ENCODE data around the gene GPR35. TPM values are rescaled to one million over a fixed set of nuclear protein-coding genes. Genes with fewer than 3 reads are reported as not detected.

The GPR35 gene
- total RNA-seq, 4 donors from 2014 or later: 1.8 to 4.0 (median 2.2) TPM

GRCh38 chr2:240630771-240631547 lies 5.7 kb downstream of the GPR35 start:
- TF ChIP-seq CTCF (IDR thresholded peaks at IDR 0.05) (no peak), EP300 (IDR thresholded peaks at IDR 0.05) (no peak), POLR2AphosphoS5 (IDR thresholded peaks at IDR 0.05) (no peak), POLR2A (IDR thresholded peaks at IDR 0.05; ENCODE audit: low read depth) (no peak)
- peaks cover 0 to 8% (median 6%) of the 10 kb centered on the region in 4 donors for H3K9me3 ChIP-seq
- no peak overlapping the region for H3K27ac ChIP-seq (replicated peaks in 1 of 4)
- no peak overlapping the region for H3K4me3 ChIP-seq
- WGBS: 92% methylated on average over 16 of the region's 21 CpGs
- peaks cover 0 to 9% (median 0%) of the 10 kb centered on the region in 4 donors for H3K4me1 ChIP-seq
- DNase-seq (ENCODE audit: extremely low spot score): no peak
- peaks cover 0 to 14% (median 3%) of the 10 kb centered on the region in 4 donors for H3K36me3 ChIP-seq
- H3K27me3 ChIP-seq: peaks cover 0 to 2% (median 0%) of the 10 kb centered on the region in 4 donors
- intact Hi-C loops (cut with DNase I): no loop called here

GRCh38 chr2:240631548-240632305 lies 6.4 kb downstream of the GPR35 start:
- no peak overlapping the region for H3K27ac ChIP-seq (replicated peaks in 1 of 4)
- peaks cover 0 to 8% (median 6%) of the 10 kb centered on the region in 4 donors for H3K9me3 ChIP-seq
- 87% methylated on average over 3 of the region's 11 CpGs for whole genome bisulfite sequencing
- H3K4me1 ChIP-seq: peaks cover 0 to 6% (median 0%) of the 10 kb centered on the region in 4 donors
- no peak for DNase-seq (ENCODE audit: extremely low spot score)
- intact Hi-C loops (cut with DNase I): no loop called here
- peaks cover 0 to 10% (median 0%) of the 10 kb centered on the region in 4 donors for H3K27me3 ChIP-seq
- H3K4me3 ChIP-seq: no peak overlapping the region
- TF ChIP-seq CTCF (IDR thresholded peaks at IDR 0.05) (no peak), EP300 (IDR thresholded peaks at IDR 0.05) (no peak), POLR2AphosphoS5 (IDR thresholded peaks at IDR 0.05) (no peak), POLR2A (IDR thresholded peaks at IDR 0.05; ENCODE audit: low read depth) (no peak)
- peaks cover 0 to 14% (median 3%) of the 10 kb centered on the region in 4 donors for H3K36me3 ChIP-seq

- WGBS: 100% methylated on average over 1 of the region's 1 CpG
- H3K4me1 ChIP-seq: no peaks in the 10 kb centered on the region
- peaks cover 0 to 14% (median 3%) of the 10 kb centered on the region in 4 donors for H3K36me3 ChIP-seq
- intact Hi-C loops (cut with DNase I): no loop called here
- no peak overlapping the region for H3K27ac ChIP-seq (replicated peaks in 1 of 4)
- no peak for DNase-seq (ENCODE audit: extremely low spot score)
- peaks cover 0 to 8% (median 6%) of the 10 kb centered on the region in 4 donors for H3K9me3 ChIP-seq
- H3K27me3 ChIP-seq: peaks cover 0 to 15% (median 0%) of the 10 kb centered on the region in 4 donors
- no peak overlapping the region for H3K4me3 ChIP-seq
- no peak for TF ChIP-seq EP300 (IDR thresholded peaks at IDR 0.05)
These were observed 7.0 kb downstream of the GPR35 start for GRCh38 chr2:240632306-240632721.

- TF ChIP-seq POLR2A (IDR thresholded peaks at IDR 0.05; ENCODE audit: low read depth) (no peak), EP300 (IDR thresholded peaks at IDR 0.05) (no peak), POLR2AphosphoS5 (IDR thresholded peaks at IDR 0.05) (no peak), CTCF (IDR thresholded peaks at IDR 0.05) (no peak)
- WGBS: 87% methylated on average over 3 of the region's 6 CpGs
- Histone ChIP-seq H3K4me1 (peaks cover 0 to 7% (median 0%) of the 10 kb centered on the region in 4 donors), H3K27ac (replicated peaks in 1 of 4) (no peak overlapping the region), H3K36me3 (peaks cover 0 to 5% (median under 1%) of the 10 kb centered on the region in 4 donors), H3K9me3 (peaks cover 0 to 8% (median 6%) of the 10 kb centered on the region in 4 donors), H3K4me3 (no peak overlapping the region), H3K27me3 (peaks cover 0 to 29% (median 0%) of the 10 kb centered on the region in 4 donors)
- no peak for DNase-seq (ENCODE audit: extremely low spot score)
- intact Hi-C loops (cut with DNase I): no loop called here
These were observed 10.1 kb downstream of the GPR35 start for GRCh38 chr2:240635121-240635997.
